ENCODE measurements around the gene MUC20. TPM values are rescaled to one million over a fixed set of nuclear protein-coding genes. Genes with fewer than 3 reads are reported as not detected.

MUC20 gene
- polyA plus RNA-seq, 1 donor from 2014 or later: 3.0 TPM

DNA sequence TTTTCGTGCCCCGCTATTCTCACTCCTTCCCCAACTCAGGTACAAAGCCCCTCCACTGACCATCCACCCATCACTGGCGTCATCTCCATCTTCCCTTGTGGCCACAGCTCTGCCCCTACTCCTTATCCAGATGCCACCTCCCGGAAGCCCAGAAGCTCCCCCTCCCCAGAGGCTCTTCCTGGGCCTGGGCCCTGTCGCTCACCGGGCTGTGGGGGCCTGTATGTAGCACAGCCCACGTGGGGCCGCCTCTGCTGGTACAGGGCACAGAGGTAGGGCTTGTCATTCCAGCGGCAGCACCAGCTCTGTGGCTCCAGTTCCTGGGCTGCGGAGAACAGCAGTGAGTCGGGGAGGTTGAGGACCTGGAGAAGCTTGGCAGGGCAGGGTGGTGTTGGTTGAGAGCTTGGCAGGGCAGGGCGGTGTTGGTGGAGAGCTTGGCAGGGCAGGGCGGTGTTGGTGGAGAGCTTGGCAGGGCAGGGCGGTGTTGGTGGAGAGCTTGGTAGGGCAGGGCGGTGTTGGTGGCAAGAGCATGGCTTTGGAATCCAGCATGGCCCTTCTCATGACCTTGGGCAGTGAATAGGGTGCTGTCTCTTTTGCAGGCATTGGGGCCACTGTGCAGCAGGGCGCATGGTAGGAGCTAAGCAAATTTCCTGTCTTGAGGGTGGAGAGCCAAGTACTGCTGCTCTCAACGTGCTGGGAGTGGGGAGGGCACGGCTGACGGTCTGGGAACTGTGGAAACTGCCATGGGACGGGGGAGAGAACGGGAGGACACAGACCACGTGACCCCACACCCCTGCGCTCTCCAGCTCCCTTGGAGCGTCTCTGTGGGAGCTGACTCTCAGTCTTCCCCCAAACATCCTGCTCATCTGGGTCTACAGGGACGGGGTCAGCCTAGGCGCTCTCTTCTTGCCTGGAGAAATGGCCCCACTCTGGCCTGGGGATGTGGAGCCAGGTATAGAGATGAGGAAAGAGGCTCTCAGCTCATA lies 43.4 kb downstream of the MUC20 start:
- Histone ChIP-seq H3K9me3 (ENCODE audit: low read length) (no peaks in the 10 kb centered on the region), H3K4me3 (ENCODE audit: low read length) (no peak overlapping the region)

DNA sequence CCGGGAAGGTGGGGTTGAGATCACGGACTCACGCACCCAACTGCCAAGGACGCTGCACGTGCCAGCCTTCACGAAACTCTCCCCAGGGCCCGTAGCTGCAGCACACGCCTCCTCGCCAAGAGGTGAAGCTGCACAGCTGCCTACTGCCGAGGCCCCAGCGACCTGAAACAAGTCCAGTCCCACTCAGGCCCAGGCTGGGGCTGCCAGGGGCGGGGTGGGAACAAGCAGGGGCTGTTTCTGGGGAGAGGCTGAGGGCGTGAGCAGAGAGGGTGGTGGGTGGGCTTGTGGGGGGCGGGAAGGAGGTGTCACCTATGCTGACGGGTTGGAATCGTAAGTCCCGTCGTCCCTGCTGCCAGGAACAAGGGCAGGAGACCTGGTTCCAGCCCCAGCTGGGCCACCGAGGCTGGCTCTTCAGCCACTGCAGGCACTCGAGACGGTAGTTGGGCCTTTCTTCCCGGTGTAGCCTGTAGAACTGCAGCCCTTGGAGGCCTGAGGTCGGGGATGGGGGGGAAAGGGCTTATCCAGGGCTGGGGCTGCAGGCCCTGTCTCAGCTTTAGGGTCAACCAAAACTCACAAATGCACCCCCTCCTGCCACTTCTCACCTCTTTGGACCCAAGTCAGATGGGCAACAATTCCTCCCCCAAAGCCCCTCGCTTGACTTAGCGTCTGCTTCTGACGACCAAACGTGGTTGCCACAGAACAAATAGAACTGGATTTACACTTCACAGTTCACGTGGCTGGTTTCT lies 44.4 kb downstream of the MUC20 start:
- Histone ChIP-seq H2AFZ (ENCODE audit: low read depth, low read length) (no peak overlapping the region), H3K79me2 (replicated peaks; ENCODE audit: insufficient read depth, low read length) (no peaks in the 10 kb centered on the region), H3K9me3 (ENCODE audit: low read length) (no peaks in the 10 kb centered on the region), H3K36me3 (ENCODE audit: insufficient read depth, low read length) (no peaks in the 10 kb centered on the region), H3K4me3 (ENCODE audit: low read length) (no peak overlapping the region), H3K4me2 (ENCODE audit: low read length) (no peak overlapping the region), H3K9ac (ENCODE audit: low read length) (no peak overlapping the region), H4K20me1 (ENCODE audit: insufficient read depth) (no peaks in the 10 kb centered on the region), H3K9me2 (ENCODE audit: insufficient read depth, low read length) (no peaks in the 10 kb centered on the region), H3K27ac (ENCODE audit: low read length) (no peak overlapping the region), H3F3A (ENCODE audit: insufficient read depth, low read length, poor library complexity, severe bottlenecking) (no peaks in the 10 kb centered on the region), H3K27me3 (ENCODE audit: insufficient read depth, low read depth, low read length) (no peaks in the 10 kb centered on the region)
- TF ChIP-seq POLR2AphosphoS5 (IDR thresholded peaks at IDR 0.05) (no peak), MXI1 (conservative IDR thresholded peaks at IDR 0.05; ENCODE audit: poor library complexity, severe bottlenecking) (no peak), TAF1 (IDR thresholded peaks at IDR 0.05; ENCODE audit: low read depth) (no peak), EP300 (conservative IDR thresholded peaks at IDR 0.05; ENCODE audit: poor library complexity, severe bottlenecking) (no peak), RAD21 (conservative IDR thresholded peaks at IDR 0.05) (no peak), EZH2 (IDR thresholded peaks at IDR 0.05; ENCODE audit: borderline replicate concordance, insufficient read depth, low read length, poor library complexity, severe bottlenecking) (no peak), SMC3 (conservative IDR thresholded peaks at IDR 0.05; ENCODE audit: poor library complexity) (no peak)
- TF ChIP-seq, protein P1, sequence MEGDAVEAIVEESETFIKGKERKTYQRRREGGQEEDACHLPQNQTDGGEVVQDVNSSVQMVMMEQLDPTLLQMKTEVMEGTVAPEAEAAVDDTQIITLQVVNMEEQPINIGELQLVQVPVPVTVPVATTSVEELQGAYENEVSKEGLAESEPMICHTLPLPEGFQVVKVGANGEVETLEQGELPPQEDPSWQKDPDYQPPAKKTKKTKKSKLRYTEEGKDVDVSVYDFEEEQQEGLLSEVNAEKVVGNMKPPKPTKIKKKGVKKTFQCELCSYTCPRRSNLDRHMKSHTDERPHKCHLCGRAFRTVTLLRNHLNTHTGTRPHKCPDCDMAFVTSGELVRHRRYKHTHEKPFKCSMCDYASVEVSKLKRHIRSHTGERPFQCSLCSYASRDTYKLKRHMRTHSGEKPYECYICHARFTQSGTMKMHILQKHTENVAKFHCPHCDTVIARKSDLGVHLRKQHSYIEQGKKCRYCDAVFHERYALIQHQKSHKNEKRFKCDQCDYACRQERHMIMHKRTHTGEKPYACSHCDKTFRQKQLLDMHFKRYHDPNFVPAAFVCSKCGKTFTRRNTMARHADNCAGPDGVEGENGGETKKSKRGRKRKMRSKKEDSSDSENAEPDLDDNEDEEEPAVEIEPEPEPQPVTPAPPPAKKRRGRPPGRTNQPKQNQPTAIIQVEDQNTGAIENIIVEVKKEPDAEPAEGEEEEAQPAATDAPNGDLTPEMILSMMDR (IDR thresholded peaks at IDR 0.05; ENCODE audit: poor library complexity, severe bottlenecking): no peak

More for the DNA sequence above, 43.4 kb downstream of the MUC20 start:
- no peaks in the 10 kb centered on the region for H3K27me3 ChIP-seq (ENCODE audit: insufficient read depth, low read depth, low read length)
- no peak overlapping the region for H2AFZ ChIP-seq (ENCODE audit: low read depth, low read length)
- no peak overlapping the region for H3K27ac ChIP-seq (ENCODE audit: low read length)
- H3K79me2 ChIP-seq (replicated peaks; ENCODE audit: insufficient read depth, low read length): no peaks in the 10 kb centered on the region
- TF ChIP-seq SMC3 (conservative IDR thresholded peaks at IDR 0.05; ENCODE audit: poor library complexity) (no peak), RAD21 (conservative IDR thresholded peaks at IDR 0.05) (no peak), MXI1 (conservative IDR thresholded peaks at IDR 0.05; ENCODE audit: poor library complexity, severe bottlenecking) (no peak), TAF1 (IDR thresholded peaks at IDR 0.05; ENCODE audit: low read depth) (no peak), POLR2AphosphoS5 (IDR thresholded peaks at IDR 0.05) (no peak)
- TF ChIP-seq, protein P2, sequence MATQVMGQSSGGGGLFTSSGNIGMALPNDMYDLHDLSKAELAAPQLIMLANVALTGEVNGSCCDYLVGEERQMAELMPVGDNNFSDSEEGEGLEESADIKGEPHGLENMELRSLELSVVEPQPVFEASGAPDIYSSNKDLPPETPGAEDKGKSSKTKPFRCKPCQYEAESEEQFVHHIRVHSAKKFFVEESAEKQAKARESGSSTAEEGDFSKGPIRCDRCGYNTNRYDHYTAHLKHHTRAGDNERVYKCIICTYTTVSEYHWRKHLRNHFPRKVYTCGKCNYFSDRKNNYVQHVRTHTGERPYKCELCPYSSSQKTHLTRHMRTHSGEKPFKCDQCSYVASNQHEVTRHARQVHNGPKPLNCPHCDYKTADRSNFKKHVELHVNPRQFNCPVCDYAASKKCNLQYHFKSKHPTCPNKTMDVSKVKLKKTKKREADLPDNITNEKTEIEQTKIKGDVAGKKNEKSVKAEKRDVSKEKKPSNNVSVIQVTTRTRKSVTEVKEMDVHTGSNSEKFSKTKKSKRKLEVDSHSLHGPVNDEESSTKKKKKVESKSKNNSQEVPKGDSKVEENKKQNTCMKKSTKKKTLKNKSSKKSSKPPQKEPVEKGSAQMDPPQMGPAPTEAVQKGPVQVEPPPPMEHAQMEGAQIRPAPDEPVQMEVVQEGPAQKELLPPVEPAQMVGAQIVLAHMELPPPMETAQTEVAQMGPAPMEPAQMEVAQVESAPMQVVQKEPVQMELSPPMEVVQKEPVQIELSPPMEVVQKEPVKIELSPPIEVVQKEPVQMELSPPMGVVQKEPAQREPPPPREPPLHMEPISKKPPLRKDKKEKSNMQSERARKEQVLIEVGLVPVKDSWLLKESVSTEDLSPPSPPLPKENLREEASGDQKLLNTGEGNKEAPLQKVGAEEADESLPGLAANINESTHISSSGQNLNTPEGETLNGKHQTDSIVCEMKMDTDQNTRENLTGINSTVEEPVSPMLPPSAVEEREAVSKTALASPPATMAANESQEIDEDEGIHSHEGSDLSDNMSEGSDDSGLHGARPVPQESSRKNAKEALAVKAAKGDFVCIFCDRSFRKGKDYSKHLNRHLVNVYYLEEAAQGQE (IDR thresholded peaks at IDR 0.05; ENCODE audit: borderline replicate concordance): no peak
- TF ChIP-seq, protein P1 (IDR thresholded peaks at IDR 0.05; ENCODE audit: poor library complexity, severe bottlenecking): no peak
- no peaks in the 10 kb centered on the region for H3K36me3 ChIP-seq (ENCODE audit: insufficient read depth, low read length)
- H3K4me2 ChIP-seq (ENCODE audit: low read length): no peak overlapping the region
- H3F3A ChIP-seq (ENCODE audit: insufficient read depth, low read length, poor library complexity, severe bottlenecking): no peaks in the 10 kb centered on the region
- no peaks in the 10 kb centered on the region for H4K20me1 ChIP-seq (ENCODE audit: insufficient read depth)
- H3K9me2 ChIP-seq (ENCODE audit: insufficient read depth, low read length): no peaks in the 10 kb centered on the region
- no peak overlapping the region for H3K9ac ChIP-seq (ENCODE audit: low read length)
